ENCODE measurements around the gene NCKAP5.

The NCKAP5 gene

DNA sequence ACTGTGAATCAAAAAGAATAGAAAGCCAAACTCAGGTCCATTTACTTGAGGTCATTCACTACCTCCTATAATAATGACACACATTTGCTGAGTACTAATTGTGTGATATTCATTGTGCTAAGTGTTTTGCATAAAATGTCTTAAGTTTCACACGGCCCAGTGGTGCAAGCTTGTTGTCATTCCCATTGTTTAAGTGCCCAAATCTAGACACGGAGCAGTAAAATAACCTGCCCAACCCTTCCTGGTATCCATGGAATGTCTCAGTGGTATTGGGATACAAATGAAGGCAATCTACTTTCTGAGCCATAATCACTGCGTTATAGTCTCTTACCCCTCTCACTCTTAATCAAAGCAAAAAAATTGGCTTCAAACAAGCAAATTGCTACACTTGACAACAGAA is 233.3 kb downstream of the NCKAP5 start:
- DNase-seq (ENCODE audit: low read depth, low spot score), result no peak

GRCh38 chr2:133333181-133333580 is 235.1 kb downstream of the NCKAP5 start:
- DNase-seq (ENCODE audit: low read depth, low spot score), result no peak

GRCh38 chr2:133331436-133331835 is 236.8 kb downstream of the NCKAP5 start:
- DNase-seq (ENCODE audit: low read depth, low spot score), result no peak

DNA sequence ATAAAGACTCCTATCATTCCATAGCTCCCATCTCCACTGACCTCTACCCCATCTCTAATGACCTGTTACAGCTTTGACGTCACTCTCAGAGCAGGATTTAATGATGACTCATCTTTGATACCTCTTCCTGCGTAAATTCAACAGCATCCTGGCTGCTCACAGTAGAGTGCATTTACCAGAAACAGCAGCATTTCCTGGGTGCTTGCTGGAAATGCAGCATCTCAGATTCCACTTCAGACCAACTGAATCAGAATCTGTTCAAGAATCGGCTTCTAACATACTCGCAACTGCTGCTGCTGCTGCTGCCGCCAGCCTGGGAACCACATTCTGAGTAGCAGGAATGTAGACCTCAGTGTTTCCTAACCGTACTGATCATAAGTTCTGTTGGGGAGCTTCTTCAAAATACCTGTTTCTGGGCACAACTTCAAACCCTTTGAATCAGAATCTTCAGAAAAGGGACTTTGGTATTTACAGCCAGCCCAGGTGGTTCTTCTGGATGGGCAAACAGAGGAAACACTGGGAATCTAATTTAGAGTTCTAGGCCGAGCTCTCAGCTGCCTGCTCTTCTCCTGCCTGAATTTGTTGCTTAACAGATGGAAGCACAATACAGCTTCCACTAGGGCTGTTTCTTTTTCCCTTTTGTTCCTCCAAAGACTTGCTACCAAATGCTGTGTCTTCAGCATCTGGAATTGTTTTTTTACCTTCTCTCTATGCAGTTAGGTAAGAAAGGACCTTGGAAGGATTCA is 241.4 kb downstream of the NCKAP5 start:
- no peak for DNase-seq (ENCODE audit: low read depth, low spot score)

DNA sequence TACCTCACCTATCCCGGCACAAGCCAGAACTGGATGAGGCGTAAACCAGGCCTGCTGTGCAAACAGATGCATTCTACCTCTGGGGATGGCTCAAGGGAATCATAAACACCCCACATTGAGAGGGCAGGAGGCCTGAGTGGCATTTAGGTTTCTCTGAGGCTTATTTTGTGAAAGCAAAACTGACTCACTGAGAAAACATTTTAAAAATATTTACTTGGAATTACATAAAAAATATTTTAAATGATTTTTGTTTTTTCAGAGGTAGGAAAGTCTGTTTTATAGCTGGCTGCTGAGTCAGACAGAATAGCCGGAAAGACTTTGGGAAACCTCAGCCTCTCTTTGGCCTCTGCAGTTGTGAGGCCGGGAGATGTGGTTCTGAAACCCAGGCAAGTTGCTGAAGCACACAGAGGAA is 244.1 kb downstream of the NCKAP5 start:
- no peak for DNase-seq (ENCODE audit: low read depth, low spot score)

DNA sequence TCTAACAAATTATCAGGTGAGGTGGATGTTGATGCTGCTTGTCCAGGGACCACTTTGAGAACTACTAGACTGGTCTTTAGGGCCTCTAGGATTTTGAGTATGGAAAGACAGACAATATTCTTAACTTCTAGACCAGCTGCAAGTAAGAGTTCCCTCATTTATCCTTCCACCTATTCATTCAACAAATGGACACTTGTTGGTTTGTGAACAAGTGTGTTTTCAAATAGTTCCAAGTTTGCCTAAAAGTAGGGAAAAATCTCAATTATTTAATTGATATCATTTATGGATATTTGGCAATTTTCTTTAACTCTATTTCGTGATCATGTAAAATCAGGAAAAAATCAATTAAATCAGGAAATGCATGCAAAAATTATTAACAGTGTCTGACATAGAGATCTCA is 245.4 kb downstream of the NCKAP5 start:
- DNase-seq (ENCODE audit: low read depth, low spot score), result no peak

GRCh38 chr2:133317178-133317577 is 251.1 kb downstream of the NCKAP5 start:
- no peak for DNase-seq (ENCODE audit: low read depth, low spot score)

GRCh38 chr2:133316557-133316956 is 251.7 kb downstream of the NCKAP5 start:
- DNase-seq (ENCODE audit: low read depth, low spot score), result no peak

- DNase-seq (ENCODE audit: low read depth, low spot score), result no peak
These were observed 253.0 kb downstream of the NCKAP5 start for GRCh38 chr2:133315280-133315679.

GRCh38 chr2:133314795-133315194 is 253.5 kb downstream of the NCKAP5 start:
- DNase-seq (ENCODE audit: low read depth, low spot score), result no peak

DNA sequence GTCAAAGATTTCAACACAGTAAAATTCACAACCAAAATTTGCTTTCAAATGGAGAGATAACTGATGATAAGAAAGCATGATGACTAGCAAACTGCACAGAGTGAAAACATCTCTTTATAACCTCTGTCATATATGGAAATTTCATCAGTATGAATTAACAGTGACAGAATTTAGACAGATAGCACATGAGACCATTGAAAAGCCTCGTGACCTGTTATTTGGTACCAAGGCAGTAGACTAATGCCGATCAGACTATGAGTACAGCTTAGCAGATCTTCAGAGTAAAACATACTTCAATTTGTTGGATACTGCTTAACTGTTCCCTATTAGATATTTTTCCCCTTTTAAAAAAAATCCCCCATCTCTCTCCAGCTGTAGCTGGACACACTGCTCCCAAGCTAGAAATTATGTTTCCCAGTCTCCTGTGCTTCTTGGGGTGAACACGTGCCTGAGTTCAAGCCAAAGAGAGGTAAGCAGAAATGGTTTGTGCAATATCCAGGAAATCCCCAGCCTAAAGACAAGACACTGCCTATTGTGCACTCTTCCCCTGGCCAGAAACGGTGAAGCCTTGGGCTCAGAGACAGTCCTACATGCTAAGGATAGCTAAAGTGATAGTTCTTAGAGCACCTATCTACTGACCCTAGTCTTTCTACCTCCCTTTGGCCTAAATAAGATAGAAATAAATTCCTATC is 256.1 kb downstream of the NCKAP5 start:
- DNase-seq (ENCODE audit: low read depth, low spot score), result no peak

DNA sequence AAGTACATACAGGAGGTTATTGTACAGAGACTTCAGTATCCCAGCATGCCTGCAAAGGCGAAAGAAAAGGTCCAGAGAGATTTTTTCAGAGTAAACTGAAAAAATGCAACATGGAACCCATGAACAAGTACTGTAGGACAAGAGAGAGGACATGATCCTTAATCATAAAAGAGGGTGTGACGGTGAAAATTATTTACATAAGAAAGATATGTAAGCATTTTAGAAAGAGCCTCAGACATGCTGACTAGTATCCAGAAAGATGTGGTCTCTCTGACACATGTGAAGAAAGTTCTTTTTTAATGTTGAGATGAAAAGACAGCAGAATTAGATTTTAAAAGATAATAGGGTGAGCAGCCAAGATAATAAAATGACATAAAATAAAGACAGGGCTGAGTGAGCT is 262.0 kb downstream of the NCKAP5 start:
- no peak for DNase-seq (ENCODE audit: low read depth, low spot score)

- DNase-seq (ENCODE audit: low read depth, low spot score), result no peak
These were observed 263.9 kb downstream of the NCKAP5 start for GRCh38 chr2:133304344-133304743.

- no peak for DNase-seq (ENCODE audit: low read depth, low spot score)
These were observed 265.1 kb downstream of the NCKAP5 start for GRCh38 chr2:133303150-133303549.

DNA sequence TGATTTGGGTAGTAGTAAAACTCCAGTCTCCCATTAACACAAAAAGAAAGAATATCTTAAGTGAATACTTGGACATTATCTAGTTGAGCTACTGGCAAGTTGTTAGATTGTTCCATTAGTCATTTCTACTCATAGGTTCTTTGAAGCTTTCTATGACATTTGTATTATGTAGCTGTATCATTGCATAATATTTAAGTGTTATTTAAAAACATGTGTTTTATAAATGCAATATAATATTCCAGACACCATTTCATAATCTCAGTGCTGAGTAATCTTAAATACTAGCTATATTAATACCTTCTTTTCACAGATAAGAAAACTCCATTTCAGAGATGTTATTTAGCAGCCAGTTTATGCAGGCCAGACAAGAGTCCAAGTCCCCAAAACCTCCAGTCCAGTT is 271.9 kb downstream of the NCKAP5 start:
- DNase-seq (ENCODE audit: low read depth, low spot score), result no peak

DNA sequence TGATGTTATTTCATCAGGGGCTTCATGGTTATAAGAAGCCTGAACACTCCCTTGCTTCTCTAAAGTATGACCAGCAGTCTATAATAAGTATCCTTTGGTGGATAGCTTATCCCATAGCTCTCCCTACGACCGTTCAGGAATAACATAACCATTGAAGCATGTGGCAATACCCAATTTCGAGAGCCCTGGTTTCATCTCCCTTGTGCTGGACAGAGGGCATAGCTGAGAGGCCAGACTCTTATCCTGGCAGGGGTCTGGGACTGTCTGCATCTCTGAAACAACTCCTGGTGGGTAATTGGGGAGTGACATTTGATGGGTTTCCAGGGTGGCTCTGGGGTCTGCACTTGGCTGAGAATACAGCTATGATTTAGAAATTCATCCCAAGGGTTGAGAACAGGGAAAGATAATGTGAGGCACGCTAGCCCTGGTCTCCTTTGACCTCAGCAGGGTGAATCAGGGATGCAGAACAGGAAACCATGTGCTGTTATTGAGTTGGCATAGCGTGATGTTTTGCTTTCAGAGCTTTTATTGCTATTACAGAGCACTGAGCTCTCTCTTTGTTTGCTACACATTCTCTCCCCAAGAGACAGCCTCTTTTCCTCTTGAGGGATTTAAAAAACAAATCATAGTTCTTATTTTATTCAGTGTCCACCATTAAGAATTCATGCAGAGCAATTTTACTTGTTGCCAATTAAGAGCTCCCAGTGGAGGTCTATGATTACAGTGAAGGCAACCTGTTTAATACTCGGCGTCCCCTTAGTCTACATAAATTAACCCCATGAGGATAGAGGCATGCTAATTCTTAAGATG is 274.5 kb downstream of the NCKAP5 start:
- no peak for DNase-seq (ENCODE audit: low read depth, low spot score)

DNA sequence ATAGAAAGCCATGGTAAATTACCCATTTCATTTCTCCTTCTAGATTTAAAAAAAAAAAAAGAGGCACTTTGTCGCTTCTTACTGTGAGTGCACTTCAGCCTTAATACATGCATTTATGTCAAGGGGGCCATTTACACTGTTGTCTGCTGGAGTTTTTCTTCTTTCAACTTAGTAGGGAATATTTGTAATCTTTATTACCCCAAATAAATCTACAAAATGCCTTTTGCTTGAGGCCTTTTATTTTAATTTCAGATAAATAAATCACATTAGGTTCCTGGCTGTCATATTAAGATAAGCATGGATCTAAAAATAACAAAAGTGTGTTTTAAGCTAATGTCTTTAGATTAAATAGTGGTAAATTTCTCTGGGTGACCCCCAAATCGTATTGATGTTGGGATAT is 276.0 kb downstream of the NCKAP5 start:
- DNase-seq (ENCODE audit: low read depth, low spot score), result no peak

DNA sequence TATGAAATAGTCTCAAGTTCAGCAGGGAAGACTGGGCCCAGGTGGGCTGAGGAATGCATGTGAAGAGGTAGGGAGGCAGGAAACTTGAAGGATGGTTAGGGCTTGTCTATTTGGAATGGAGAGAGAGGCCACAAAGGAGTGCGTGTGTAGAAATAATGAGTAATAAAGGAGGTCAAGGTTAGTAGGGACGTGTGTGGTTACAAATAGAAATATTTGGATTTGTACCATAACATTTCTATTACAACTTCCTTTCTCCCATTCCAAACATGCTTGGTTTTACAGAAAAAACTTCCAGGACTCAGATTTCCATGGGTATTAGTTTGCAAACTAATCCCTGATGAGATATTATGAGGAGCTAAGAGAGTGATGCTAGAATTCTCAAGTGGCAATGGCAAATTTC is 280.6 kb downstream of the NCKAP5 start:
- DNase-seq (ENCODE audit: low read depth, low spot score), result no peak

- DNase-seq (ENCODE audit: low read depth, low spot score), result no peak
These were observed 281.8 kb downstream of the NCKAP5 start for GRCh38 chr2:133286326-133286922.

GRCh38 chr2:133273031-133273430 is 295.2 kb downstream of the NCKAP5 start:
- no peak for DNase-seq (ENCODE audit: low read depth, low spot score)

- DNase-seq (ENCODE audit: low read depth, low spot score), result no peak
These were observed 297.2 kb downstream of the NCKAP5 start for GRCh38 chr2:133271105-133271504.

- DNase-seq (ENCODE audit: low read depth, low spot score), result no peak
These were observed 297.7 kb downstream of the NCKAP5 start for GRCh38 chr2:133270550-133270949.
